H1 (cell line): ENCODE data around the gene CYP11A1. TPM values are rescaled to one million over a fixed set of nuclear protein-coding genes. Genes with fewer than 3 reads are reported as not detected.

Source experiments
- CTCF ChIA-PET: fragments of 300-600 bp; sonication (Branson Sonifier 250); formaldehyde crosslinking; loops from one replicate; lab custom pipeline; 2021; ENCODE audit not compliant: partially characterized antibody; lab: Charles Lee
- POLR2A ChIA-PET: fragments of 300-600 bp; sonication (Branson Sonifier 250); formaldehyde crosslinking; loops from one replicate; lab custom pipeline; 2021; ENCODE audit warnings: inconsistent platforms; ENCODE audit not compliant: partially characterized antibody; lab: Charles Lee
- DNase-seq, 2 experiments: peaks; one replicate each; pipeline versions ENCODE4 v3.0.0 to v3.0.0-alpha.2; 2010 to 2022; ENCODE audit warnings: low spot score in 2 of 2, low read depth in 1 of 2, mixed read lengths in 1 of 2
- FAIRE-seq: peaks from 2 replicates; lab custom pipeline; 2011; peaks lifted over from hg19 to GRCh38; lab: Jason Lieb, UNC
- H2AFZ ChIP-seq: 2 replicates; pipeline ENCODE4 v1.8.1; 2012; ENCODE audit warnings: low read length, inconsistent platforms
- H2AK5ac ChIP-seq: 2 replicates; pipeline ENCODE4 v1.6.1; 2013; ENCODE audit warnings: low read depth, low read length
- H2BK120ac ChIP-seq: replicated peaks from 2 replicates; pipeline ENCODE3; 2013; ENCODE audit warnings: low read depth, low read length, inconsistent platforms
- H2BK12ac ChIP-seq: 2 replicates; pipeline ENCODE4 v1.6.1; 2013; ENCODE audit warnings: low read depth, low read length
- H2BK15ac ChIP-seq: 2 replicates; pipeline ENCODE4 v1.6.1; 2013; ENCODE audit warnings: low read length
- H2BK20ac ChIP-seq: 2 replicates; pipeline ENCODE4 v1.6.1; 2013; ENCODE audit warnings: low read length
- H2BK5ac ChIP-seq: 2 replicates; pipeline ENCODE4 v1.6.1; 2013; ENCODE audit warnings: low read depth, low read length
- H3K14ac ChIP-seq: 2 replicates; pipeline ENCODE4 v1.6.1; 2013; ENCODE audit warnings: inconsistent platforms; ENCODE audit not compliant: insufficient read length
- H3K18ac ChIP-seq: 2 replicates; pipeline ENCODE4 v1.6.1; 2013; ENCODE audit warnings: low read length; ENCODE audit errors: extremely low read depth
- H3K23ac ChIP-seq: 2 replicates; pipeline ENCODE4 v1.6.1; 2013; ENCODE audit warnings: inconsistent platforms; ENCODE audit not compliant: insufficient read length
- H3K23me2 ChIP-seq: 2 replicates; pipeline ENCODE4 v1.6.1; 2013; ENCODE audit warnings: low read depth, low read length
- H3K27ac ChIP-seq: 2 replicates; pipeline ENCODE4 v1.6.1; 2011; ENCODE audit warnings: low read depth, low read length, inconsistent platforms
- H3K27me3 ChIP-seq, 4 experiments: replicated peaks in 1 of 4; 1 replicate in 1 of 4; 2 replicates in 3 of 4; pipeline versions ENCODE4 v1.6.1 to v1.8.1; 2011 to 2013; ENCODE audit warnings: low read length in 3 of 4, mild to moderate bottlenecking in 3 of 4, inconsistent platforms in 2 of 4, mixed read lengths in 2 of 4, moderate library complexity in 1 of 4; ENCODE audit not compliant: control insufficient read depth in 3 of 4, insufficient read depth in 3 of 4; ENCODE audit errors: extremely low read depth in 1 of 4
- H3K36me3 ChIP-seq, 4 experiments: 2 replicates each; pipeline versions ENCODE4 v1.6.1 to v1.8.1; 2011 to 2013; ENCODE audit warnings: mild to moderate bottlenecking in 4 of 4, low read length in 3 of 4, moderate library complexity in 2 of 4, control low read depth in 1 of 4, inconsistent platforms in 1 of 4; ENCODE audit not compliant: insufficient read depth in 4 of 4, control insufficient read depth in 2 of 4
- H3K4ac ChIP-seq: replicated peaks from 2 replicates; pipeline ENCODE3; 2013; ENCODE audit warnings: low read length, low read depth, mixed read lengths, inconsistent platforms; ENCODE audit not compliant: insufficient read length
- H3K4me1 ChIP-seq, 4 experiments: replicated peaks in 1 of 4; 1 replicate in 1 of 4; 2 replicates in 3 of 4; pipeline versions ENCODE4 v1.6.1 to v1.8.1; 2011 to 2013; ENCODE audit warnings: low read length in 3 of 4, inconsistent platforms in 2 of 4, mixed read lengths in 1 of 4; ENCODE audit not compliant: insufficient read depth in 4 of 4, control insufficient read depth in 3 of 4
- H3K4me2 ChIP-seq, 2 experiments: 2 replicates each; pipeline versions ENCODE4 v1.6.1 to v1.8.1; 2011 to 2013; ENCODE audit warnings: low read depth in 2 of 2, low read length in 2 of 2, control low read depth in 1 of 2, inconsistent platforms in 1 of 2, mild to moderate bottlenecking in 1 of 2; ENCODE audit not compliant: insufficient read depth in 1 of 2
- H3K4me3 ChIP-seq, 4 experiments: fragments of 200-600, 300-600 bp in 1 of 4; sonication (generic), shearing (Covaris generic), sonication (Bioruptor Twin) in 1 of 4; 2 replicates each; pipeline versions ENCODE4 v1.5.1 to v1.8.1; 2011 to 2016; ENCODE audit warnings: low read length in 4 of 4, low read depth in 3 of 4, control low read depth in 2 of 4, inconsistent platforms in 2 of 4, mild to moderate bottlenecking in 2 of 4, mixed read lengths in 1 of 4, moderate library complexity in 1 of 4; ENCODE audit not compliant: insufficient read depth in 2 of 4; ENCODE audit errors: extremely low read depth in 1 of 4
- H3K56ac ChIP-seq: replicated peaks from 2 replicates; pipeline ENCODE3; 2013; ENCODE audit warnings: low read depth, mild to moderate bottlenecking, mixed read lengths, low read length, inconsistent platforms; ENCODE audit not compliant: insufficient read length
- H3K79me1 ChIP-seq: 2 replicates; pipeline ENCODE4 v1.6.1; 2013; ENCODE audit warnings: low read depth, low read length, control low read depth
- H3K79me2 ChIP-seq, 2 experiments: 2 replicates each; pipeline versions ENCODE4 v1.6.1 to v1.8.1; 2012 to 2013; ENCODE audit warnings: low read length in 2 of 2, mild to moderate bottlenecking in 2 of 2, inconsistent platforms in 1 of 2; ENCODE audit not compliant: insufficient read depth in 2 of 2, control insufficient read depth in 1 of 2
- H3K9ac ChIP-seq, 4 experiments: replicated peaks in 1 of 4; 1 replicate in 1 of 4; 2 replicates in 3 of 4; pipeline versions ENCODE4 v1.6.1 to v1.8.1; 2011 to 2013; ENCODE audit warnings: low read depth in 3 of 4, low read length in 3 of 4, control low read depth in 2 of 4, mild to moderate bottlenecking in 2 of 4, moderate library complexity in 2 of 4, inconsistent platforms in 1 of 4; ENCODE audit errors: extremely low read depth in 1 of 4
- H3K9me3 ChIP-seq, 2 experiments: 2 replicates each; pipeline versions ENCODE4 v1.6.1 to v1.8.1; 2012 to 2013; ENCODE audit warnings: mild to moderate bottlenecking in 2 of 2, moderate library complexity in 2 of 2, control low read depth in 1 of 2, inconsistent platforms in 1 of 2, low read depth in 1 of 2, low read length in 1 of 2, mixed read lengths in 1 of 2; ENCODE audit not compliant: insufficient read depth in 2 of 2
- H4K20me1 ChIP-seq, 2 experiments: replicated peaks in 1 of 2; 2 replicates each; pipeline versions ENCODE3 to v1.8.1; 2011 to 2013; ENCODE audit warnings: inconsistent platforms in 2 of 2, low read length in 2 of 2, mild to moderate bottlenecking in 1 of 2; ENCODE audit not compliant: insufficient read depth in 2 of 2, control insufficient read depth in 1 of 2
- H4K5ac ChIP-seq: 2 replicates; pipeline ENCODE4 v1.6.1; 2013; ENCODE audit warnings: low read length, low read depth, mixed read lengths, inconsistent platforms; ENCODE audit not compliant: insufficient read length
- H4K8ac ChIP-seq: 2 replicates; pipeline ENCODE4 v1.8.0; 2013; ENCODE audit warnings: mild to moderate bottlenecking, moderate library complexity, low read length, inconsistent platforms; ENCODE audit not compliant: insufficient read depth; ENCODE audit errors: extremely low read depth
- H4K91ac ChIP-seq: replicated peaks from 2 replicates; pipeline ENCODE3; 2013; ENCODE audit warnings: low read length, mixed read lengths, inconsistent platforms; ENCODE audit not compliant: insufficient read length
- CHD1 ChIP-seq: IDR thresholded peaks from 2 replicates; pipeline ENCODE4 v1.6.1; 2012; ENCODE audit warnings: low read depth, low read length, improper control_type of control experiment
- CREB1 ChIP-seq: IDR thresholded peaks from 2 replicates; pipeline ENCODE4 v1.6.1; 2012; ENCODE audit warnings: inconsistent platforms
- CTCF ChIP-seq, 3 experiments: IDR thresholded peaks; 1 replicate in 2 of 3; 2 replicates in 1 of 3; pipeline versions ENCODE4 v1.5.1 to v1.6.1; 2011; ENCODE audit warnings: low read length in 3 of 3, mild to moderate bottlenecking in 3 of 3, inconsistent platforms in 2 of 3, low read depth in 1 of 3, moderate library complexity in 1 of 3; ENCODE audit not compliant: insufficient read depth in 1 of 3; ENCODE audit errors: control extremely low read depth in 1 of 3
- EP300 ChIP-seq, 2 experiments: IDR thresholded peaks; 1 replicate in 1 of 2; 2 replicates in 1 of 2; pipeline ENCODE4 v1.6.1; 2011 to 2012; ENCODE audit warnings: low read depth in 2 of 2, low read length in 2 of 2, mild to moderate bottlenecking in 2 of 2, borderline replicate concordance in 1 of 2, inconsistent platforms in 1 of 2, moderate library complexity in 1 of 2
- EZH2 ChIP-seq: fragments of 200-600 bp; sonication (generic); IDR thresholded peaks from 2 replicates; pipeline ENCODE4 v1.7.1; 2012; ENCODE audit warnings: low read depth, mild to moderate bottlenecking, moderate library complexity, low read length, inconsistent platforms; ENCODE audit not compliant: severe bottlenecking
- HDAC2 ChIP-seq, 2 experiments: fragments of 300-600 bp in 1 of 2; sonication (generic) in 1 of 2; IDR thresholded peaks; 2 replicates each; pipeline ENCODE4 v1.6.1; 2011 to 2012; ENCODE audit warnings: low read depth in 2 of 2, low read length in 2 of 2, mild to moderate bottlenecking in 2 of 2, moderate library complexity in 2 of 2, borderline replicate concordance in 1 of 2, inconsistent platforms in 1 of 2
- JUND ChIP-seq: IDR thresholded peaks from 2 replicates; pipeline ENCODE4 v1.6.1; 2011; ENCODE audit warnings: mild to moderate bottlenecking, improper control_type of control experiment, low read length
- MAFK ChIP-seq: IDR thresholded peaks from 2 replicates; pipeline ENCODE4 v1.6.1; 2012; ENCODE audit warnings: low read depth, mild to moderate bottlenecking, improper control_type of control experiment, low read length
- POLR2AphosphoS5 ChIP-seq: IDR thresholded peaks from 2 replicates; pipeline ENCODE4 v1.6.1; 2011; ENCODE audit warnings: low read depth, low read length
- RFX5 ChIP-seq: IDR thresholded peaks from 2 replicates; pipeline ENCODE4 v1.6.1; 2011; ENCODE audit warnings: low read depth, low read length, improper control_type of control experiment, borderline replicate concordance
- SIRT6 ChIP-seq: IDR thresholded peaks from one replicate; pipeline ENCODE4 v1.7.1; 2012; ENCODE audit warnings: low read length, inconsistent platforms
- SUZ12 ChIP-seq: fragments of 200-600 bp; sonication (generic); IDR thresholded peaks from 2 replicates; pipeline ENCODE4 v1.6.1; 2012; ENCODE audit warnings: mild to moderate bottlenecking, inconsistent platforms, low read length, moderate library complexity, mixed read lengths
- WGBS, 2 experiments: shearing (Covaris generic) in 1 of 2; methylation state at CpG; one replicate each; pipeline versions ENCODE4 v1.1.6 to v1.1.7; 2013 to 2015; ENCODE audit warnings: low lambda C conversion rate in 2 of 2, mixed read lengths in 2 of 2, inconsistent platforms in 1 of 2, low coverage in 1 of 2, missing lambda C conversion rate in 1 of 2; ENCODE audit not compliant: insufficient replicate concordance in 2 of 2, insufficient coverage in 1 of 2, insufficient read length in 1 of 2; ENCODE audit errors: extremely low coverage in 1 of 2, missing lambda C conversion rate in 1 of 2; 5-methylcytosine and 5-hydroxymethylcytosine counted together
- polyA plus RNA-seq, 7 experiments: library from polyadenylated mRNA; depleted of rRNA in 3 of 7; stranded (reverse) in 5 of 7; unstranded in 2 of 7; fragments of >200 nt in 5 of 7; fragments of 200-250 nt in 2 of 7; gene quantifications; 1 replicate in 5 of 7; 2 replicates in 1 of 7; 4 replicates in 1 of 7; pipeline versions ENCODE4 v1.2.1 to v1.2.3, GENCODE V29; 2011 to 2013; ENCODE audit warnings: missing spikeins in 2 of 7, mixed read lengths in 2 of 7
- total RNA-seq: library from RNA; stranded (reverse); fragmentation: NEBNext Ultra II Directional; extraction: Animal tissue kit (Norgen Biotek cat#: 25700); gene quantifications from 2 replicates; pipeline ENCODE4 v1.2.1, GENCODE V29; 2021

Gene CYP11A1
- total and polyA plus RNA-seq, 2 of the 8 experiments (the other 6 are each of a cell fraction or from before 2014, with no cell fraction given) = 1.9 to 7.2 TPM

- ChIA-PET CTCF (interaction anchor here (0.9 to 36.8 kb wide), 8 partner anchors 10 to 93 kb away, joined by 3 to 1311 read pairs (median 5); partner anchors contain the start of gene SEMA7A), POLR2A (interaction anchor here (0.6 to 0.8 kb wide), 2 partner anchors 16 to 140 kb away, joined by 3 read pairs; no protein-coding TSS in a partner anchor)
- Histone ChIP-seq H3K36me3 (no peaks in the 10 kb centered on the region), H3K18ac (no peak overlapping the region), H2AFZ (no peak overlapping the region), H3K9ac (no peak overlapping the region), H2BK12ac (no peak overlapping the region), H3K27ac (no peak overlapping the region), H2AK5ac (no peak overlapping the region), H4K5ac (no peak overlapping the region), H3K79me1 (no peaks in the 10 kb centered on the region), H3K4me2 (no peak overlapping the region), H3K23me2 (no peaks in the 10 kb centered on the region), H3K14ac (no peak overlapping the region), H2BK120ac (no peak overlapping the region), H3K4me1 (peaks cover 0 to 3% (median under 1%) of the 10 kb centered on the region in 4 experiments; a peak in 4 of 7 replicates), H4K20me1 (no peaks in the 10 kb centered on the region), H3K27me3 (no peaks in the 10 kb centered on the region), H4K8ac (no peak overlapping the region), H3K79me2 (no peaks in the 10 kb centered on the region), H2BK5ac (no peak overlapping the region), H3K56ac (no peak overlapping the region), H2BK20ac (no peak overlapping the region), H3K4ac (no peak overlapping the region), H3K23ac (no peak overlapping the region), H3K4me3 (no peak overlapping the region), H2BK15ac (no peak overlapping the region), H3K9me3 (no peaks in the 10 kb centered on the region), H4K91ac (no peak overlapping the region)
- no peak for FAIRE-seq
- WGBS, 2 experiments = 92% methylated on average over 7 of the region's 7 CpGs; no CpG with 5 or more reads in 1 of the 2 experiments
- no peak for DNase-seq
- no peak for TF ChIP-seq CREB1
- no peak for TF ChIP-seq JUND
- TF ChIP-seq HDAC2 (IDR thresholded peaks at IDR 0.05; ENCODE audit: borderline replicate concordance in 1 of 2, low read depth in 2 of 2, low read length in 2 of 2) = no peak
- TF ChIP-seq RFX5 = no peak
- TF ChIP-seq SIRT6 = no peak
- no peak for TF ChIP-seq POLR2AphosphoS5
- TF ChIP-seq EP300 (IDR thresholded peaks at IDR 0.05; ENCODE audit: borderline replicate concordance in 1 of 2, low read depth in 2 of 2, low read length in 2 of 2) = no peak
- no peak for TF ChIP-seq CTCF (IDR thresholded peaks at IDR 0.05; ENCODE audit: control extremely low read depth in 1 of 3, insufficient read depth in 1 of 3, low read depth in 1 of 3, low read length in 3 of 3)
- TF ChIP-seq SUZ12 = no peak
- no peak for TF ChIP-seq EZH2
- no peak for TF ChIP-seq CHD1
- no peak for TF ChIP-seq MAFK
Observed at GRCh38 chr15:74392902-74393301, 25.5 kb upstream of the CYP11A1 start.
